Keratinocyte (primary cell): ENCODE measurements around the gene NCKIPSD. TPM values are rescaled to one million over a fixed set of nuclear protein-coding genes. Genes with fewer than 3 reads are reported as not detected.

Experiments
- DNase-seq: peaks from one replicate; pipeline ENCODE4 v3.0.0-alpha.2; 2011; ENCODE audit warnings: low read depth, missing footprints, low spot score
- FAIRE-seq: peaks from 2 replicates; lab custom pipeline; 2011; peaks lifted over from hg19 to GRCh38; lab: Jason Lieb, UNC
- H2AFZ ChIP-seq: 2 replicates; pipeline ENCODE4 v1.6.0; 2012; ENCODE audit warnings: low read length, control low read depth, inconsistent platforms; ENCODE audit not compliant: control insufficient read depth
- H3K27ac ChIP-seq: 2 replicates; pipeline ENCODE4 v1.5.1; 2011; ENCODE audit warnings: low read length; ENCODE audit not compliant: control insufficient read depth, insufficient read depth
- H3K27me3 ChIP-seq: 3 replicates; pipeline ENCODE4 v1.6.0; 2011; ENCODE audit warnings: low read length; ENCODE audit not compliant: control insufficient read depth, insufficient read depth; ENCODE audit errors: extremely low read depth
- H3K36me3 ChIP-seq, 2 experiments: 2 replicates in 1 of 2; 3 replicates in 1 of 2; pipeline ENCODE4 v1.5.1; 2011; ENCODE audit warnings: low read length in 2 of 2, mild to moderate bottlenecking in 1 of 2; ENCODE audit not compliant: control insufficient read depth in 2 of 2, insufficient read depth in 2 of 2; ENCODE audit errors: extremely low read depth in 1 of 2
- H3K4me1 ChIP-seq: 3 replicates; pipeline ENCODE4 v1.5.1; 2011; ENCODE audit warnings: low read length; ENCODE audit not compliant: control insufficient read depth, insufficient read depth; ENCODE audit errors: extremely low read depth
- H3K4me2 ChIP-seq: 3 replicates; pipeline ENCODE4 v1.6.0; 2011; ENCODE audit warnings: low read depth, low read length; ENCODE audit not compliant: control insufficient read depth, insufficient read depth; ENCODE audit errors: extremely low read depth
- H3K4me3 ChIP-seq, 3 experiments: fragments of 200-600 bp in 1 of 3; sonication (generic) in 1 of 3; 2 replicates in 2 of 3; 3 replicates in 1 of 3; pipeline ENCODE4 v1.5.1; 2011 to 2016; ENCODE audit warnings: low read length in 3 of 3, mild to moderate bottlenecking in 3 of 3, control low read depth in 2 of 3, inconsistent platforms in 1 of 3, low read depth in 1 of 3, mixed read lengths in 1 of 3, mixed run types in 1 of 3, moderate library complexity in 1 of 3; ENCODE audit not compliant: control insufficient read depth in 2 of 3, insufficient read depth in 2 of 3; ENCODE audit errors: extremely low read depth in 1 of 3
- H3K79me2 ChIP-seq: 2 replicates; pipeline ENCODE4 v1.6.0; 2012; ENCODE audit warnings: low read length; ENCODE audit not compliant: control insufficient read depth, insufficient read depth
- H3K9ac ChIP-seq: 3 replicates; pipeline ENCODE4 v1.6.0; 2011; ENCODE audit warnings: low read length; ENCODE audit not compliant: control insufficient read depth, insufficient read depth; ENCODE audit errors: extremely low read depth
- H3K9me1 ChIP-seq: 3 replicates; pipeline ENCODE4 v1.6.0; 2011; ENCODE audit warnings: low read length; ENCODE audit not compliant: control insufficient read depth, insufficient read depth; ENCODE audit errors: extremely low read depth
- H3K9me3 ChIP-seq: 2 replicates; pipeline ENCODE4 v1.5.1; 2012; ENCODE audit warnings: low read depth, low read length; ENCODE audit not compliant: control insufficient read depth
- H4K20me1 ChIP-seq: 3 replicates; pipeline ENCODE4 v1.6.0; 2011; ENCODE audit warnings: low read length; ENCODE audit not compliant: control insufficient read depth, insufficient read depth; ENCODE audit errors: extremely low read depth
- EZH2 ChIP-seq: IDR thresholded peaks from one replicate; pipeline ENCODE4 v1.6.1; 2012; ENCODE audit warnings: inconsistent platforms, mild to moderate bottlenecking, low read length, moderate library complexity
- dilution Hi-C: fragments of 300-500 bp; cut with MboI; formaldehyde crosslinking; loops from one replicate; pipeline ENCODE4 v1.7.0; 2020; ENCODE audit warnings: low sequenced_read_pairs; ENCODE audit not compliant: extremely low pct_ligation_motif_present
- polyA plus RNA-seq, 5 experiments: library from polyadenylated mRNA; depleted of rRNA in 3 of 5; stranded (reverse) in 3 of 5; stranded (forward) in 1 of 5; unstranded in 1 of 5; fragments of >200 nt; gene quantifications; 1 replicate in 1 of 5; 2 replicates in 3 of 5; 3 replicates in 1 of 5; pipeline versions ENCODE4 v1.2.1 to v1.2.3, GENCODE V29; 2011 to 2012; ENCODE audit warnings: missing spikeins in 2 of 5, low read depth in 1 of 5, low replicate concordance in 1 of 5
- TF ChIP-seq, protein P1 (sequence below), 3 experiments: IDR thresholded peaks in 1 of 3; conservative IDR thresholded peaks in 1 of 3; optimal IDR thresholded peaks in 1 of 3; 2 replicates in 2 of 3; 3 replicates in 1 of 3; pipeline versions ENCODE3 to v1.5.1; 2011; ENCODE audit warnings: low read length in 3 of 3, mild to moderate bottlenecking in 3 of 3, moderate library complexity in 2 of 3, control low read depth in 1 of 3, inconsistent platforms in 1 of 3; ENCODE audit not compliant: insufficient read depth in 2 of 3; ENCODE audit errors: extremely low read depth in 1 of 3

Gene NCKIPSD
- polyA plus RNA-seq, 1 donor (not counting 4 experiments of a cell fraction or from before 2014, with no cell fraction given), result 9.8 TPM

- H3K4me3 ChIP-seq, result no peak overlapping the region
- FAIRE-seq (no peak), DNase-seq (no peak)
- no peak overlapping the region for H2AFZ ChIP-seq
- no peak overlapping the region for H3K27ac ChIP-seq
- no peaks in the 10 kb centered on the region for H3K27me3 ChIP-seq
- H3K9me3 ChIP-seq, result no peaks in the 10 kb centered on the region
- no peaks in the 10 kb centered on the region for H4K20me1 ChIP-seq
- no peak overlapping the region for H3K9ac ChIP-seq
- peaks cover 29% of the 10 kb centered on the region for H3K79me2 ChIP-seq
- no peak for TF ChIP-seq EZH2
- TF ChIP-seq, protein P1, sequence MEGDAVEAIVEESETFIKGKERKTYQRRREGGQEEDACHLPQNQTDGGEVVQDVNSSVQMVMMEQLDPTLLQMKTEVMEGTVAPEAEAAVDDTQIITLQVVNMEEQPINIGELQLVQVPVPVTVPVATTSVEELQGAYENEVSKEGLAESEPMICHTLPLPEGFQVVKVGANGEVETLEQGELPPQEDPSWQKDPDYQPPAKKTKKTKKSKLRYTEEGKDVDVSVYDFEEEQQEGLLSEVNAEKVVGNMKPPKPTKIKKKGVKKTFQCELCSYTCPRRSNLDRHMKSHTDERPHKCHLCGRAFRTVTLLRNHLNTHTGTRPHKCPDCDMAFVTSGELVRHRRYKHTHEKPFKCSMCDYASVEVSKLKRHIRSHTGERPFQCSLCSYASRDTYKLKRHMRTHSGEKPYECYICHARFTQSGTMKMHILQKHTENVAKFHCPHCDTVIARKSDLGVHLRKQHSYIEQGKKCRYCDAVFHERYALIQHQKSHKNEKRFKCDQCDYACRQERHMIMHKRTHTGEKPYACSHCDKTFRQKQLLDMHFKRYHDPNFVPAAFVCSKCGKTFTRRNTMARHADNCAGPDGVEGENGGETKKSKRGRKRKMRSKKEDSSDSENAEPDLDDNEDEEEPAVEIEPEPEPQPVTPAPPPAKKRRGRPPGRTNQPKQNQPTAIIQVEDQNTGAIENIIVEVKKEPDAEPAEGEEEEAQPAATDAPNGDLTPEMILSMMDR (optimal IDR thresholded peaks at IDR 0.05 in 1 of 3, IDR thresholded peaks at IDR 0.05 in 1 of 3, conservative IDR thresholded peaks at IDR 0.05 in 1 of 3; ENCODE audit: extremely low read depth in 1 of 3, insufficient read depth in 2 of 3, low read length in 3 of 3), result no peak
- H3K4me2 ChIP-seq, result no peak overlapping the region
- H3K9me1 ChIP-seq, result no peaks in the 10 kb centered on the region
- H3K36me3 ChIP-seq, result peaks cover 38 to 40% of the 10 kb centered on the region in 2 experiments
- dilution Hi-C loops, result no loop called here
- peaks cover 40% of the 10 kb centered on the region for H3K4me1 ChIP-seq
Measured at GRCh38 chr3:48687220-48687678, 1.5 kb upstream of the NCKIPSD start.

- DNase-seq, result no peak
- dilution Hi-C loops, result no loop called here
- H3K36me3 ChIP-seq, result peaks cover 34 to 40% of the 10 kb centered on the region in 2 experiments
- H3K4me3 ChIP-seq, result no peak overlapping the region
- H3K79me2 ChIP-seq, result peaks cover 25% of the 10 kb centered on the region
- no peaks in the 10 kb centered on the region for H4K20me1 ChIP-seq
- H2AFZ ChIP-seq, result no peak overlapping the region
- no peak for FAIRE-seq
- H3K9me1 ChIP-seq, result no peaks in the 10 kb centered on the region
- H3K27me3 ChIP-seq, result no peaks in the 10 kb centered on the region
- no peak overlapping the region for H3K27ac ChIP-seq
- H3K9me3 ChIP-seq, result no peaks in the 10 kb centered on the region
- TF ChIP-seq EZH2, result no peak
- TF ChIP-seq, protein P1 (optimal IDR thresholded peaks at IDR 0.05 in 1 of 3, IDR thresholded peaks at IDR 0.05 in 1 of 3, conservative IDR thresholded peaks at IDR 0.05 in 1 of 3; ENCODE audit: extremely low read depth in 1 of 3, insufficient read depth in 2 of 3, low read length in 3 of 3), result no peak
- H3K4me2 ChIP-seq, result peak overlapping the region; percentile 80
- H3K9ac ChIP-seq, result no peak overlapping the region
- peaks cover 40% of the 10 kb centered on the region for H3K4me1 ChIP-seq
Measured at GRCh38 chr3:48686538-48687219, 964 bp upstream of the NCKIPSD start.
